Left ventricle myocardium inferior (tissue), 1 donor: Measurements from ENCODE around the gene FGA. TPM values are rescaled to one million over a fixed set of nuclear protein-coding genes. Genes with fewer than 3 reads are reported as not detected.

Source experiments
- DNase-seq: peaks from one replicate; pipeline ENCODE4 v3.0.0-alpha.2; 2020
- H3K27ac ChIP-seq: fragments of 200-600 bp; replicated peaks from 2 replicates; pipeline ENCODE4 v1.8.0; 2021
- H3K27me3 ChIP-seq: fragments of 200-600 bp; 2 replicates; pipeline ENCODE4 v1.8.0; 2021; ENCODE audit warnings: low read depth
- H3K36me3 ChIP-seq: fragments of 200-600 bp; 2 replicates; pipeline ENCODE4 v1.8.0; 2021
- H3K4me1 ChIP-seq: fragments of 200-600 bp; 2 replicates; pipeline ENCODE4 v1.8.0; 2021
- H3K4me3 ChIP-seq: fragments of 200-600 bp; 2 replicates; pipeline ENCODE4 v1.8.0; 2021; ENCODE audit warnings: mild to moderate bottlenecking, moderate library complexity
- H3K9me3 ChIP-seq: fragments of 200-600 bp; replicated peaks from 2 replicates; pipeline ENCODE4 v1.8.0; 2021
- CTCF ChIP-seq: fragments of 200-600 bp; IDR thresholded peaks from 2 replicates; pipeline ENCODE4 v1.8.0; 2021; ENCODE audit warnings: antibody characterized with exemption, mild to moderate bottlenecking, borderline replicate concordance
- intact Hi-C: fragments of 100-400 bp; cut with micrococcal nuclease; formaldehyde crosslinking; loops from one replicate; pipeline ENCODE4 v1.11.0; 2022
- total RNA-seq: library from RNA; stranded (reverse); fragmentation: NEBNext Ultra II Directional; extraction: Animal tissue kit (Norgen Biotek cat#: 25700); gene quantifications from one replicate; pipeline ENCODE4 v1.2.1, GENCODE V29; 2021
- donor health status: DM: no; HTN: yes; CAD: no; lungs with severe emphysema.

Gene FGA
- total RNA-seq, 1 donor from 2014 or later = not detected

- Histone ChIP-seq H3K4me3 (no peak overlapping the region), H3K36me3 (no peaks in the 10 kb centered on the region), H3K27ac (no peak overlapping the region), H3K4me1 (no peaks in the 10 kb centered on the region), H3K9me3 (no peaks in the 10 kb centered on the region), H3K27me3 (peaks cover 11% of the 10 kb centered on the region)
- TF ChIP-seq CTCF = no peak
- DNase-seq = no peak
- intact Hi-C loops = no loop called here
Observed at GRCh38 chr4:154614306-154614705, 23.8 kb upstream of the FGA start.

GRCh38 chr4:154612472-154613414 is 22.2 kb upstream of the FGA start, which contains the start of gene FGG:
Gene FGG, minus strand, starts transcription at chr4:154612656. Its CDS starts 47 bp downstream, at chr4:154612609.
- H3K27ac ChIP-seq = no peak within 1 kb of the TSS
- intact Hi-C loops = no loop called here
- DNase-seq = no peak
- no peaks in the 10 kb centered on the region for H3K4me1 ChIP-seq
- H3K36me3 ChIP-seq = no peaks in the 10 kb centered on the region
- no peak within 1 kb of the TSS for H3K4me3 ChIP-seq
- peaks cover 24% of the 10 kb centered on the region for H3K27me3 ChIP-seq
- no peaks in the 10 kb centered on the region for H3K9me3 ChIP-seq
- TF ChIP-seq CTCF = no peak

GRCh38 chr4:154611833-154612232 is 21.3 kb upstream of the FGA start:
- no peaks in the 10 kb centered on the region for H3K9me3 ChIP-seq
- intact Hi-C loops = no loop called here
- DNase-seq = no peak
- peaks cover 24% of the 10 kb centered on the region for H3K27me3 ChIP-seq
- H3K4me3 ChIP-seq = no peak overlapping the region
- no peaks in the 10 kb centered on the region for H3K36me3 ChIP-seq
- TF ChIP-seq CTCF = no peak
- H3K4me1 ChIP-seq = no peaks in the 10 kb centered on the region
- no peak overlapping the region for H3K27ac ChIP-seq

GRCh38 chr4:154610582-154610981 is 20.0 kb upstream of the FGA start:
- no peak overlapping the region for H3K4me3 ChIP-seq
- no peaks in the 10 kb centered on the region for H3K9me3 ChIP-seq
- no peak for DNase-seq
- intact Hi-C loops = no loop called here
- no peaks in the 10 kb centered on the region for H3K36me3 ChIP-seq
- H3K27ac ChIP-seq = no peak overlapping the region
- no peaks in the 10 kb centered on the region for H3K4me1 ChIP-seq
- no peak for TF ChIP-seq CTCF
- peaks cover 24% of the 10 kb centered on the region for H3K27me3 ChIP-seq

- H3K4me3 ChIP-seq = no peak overlapping the region
- no peaks in the 10 kb centered on the region for H3K4me1 ChIP-seq
- no peak for DNase-seq
- H3K27ac ChIP-seq = no peak overlapping the region
- H3K9me3 ChIP-seq = no peaks in the 10 kb centered on the region
- no peak for TF ChIP-seq CTCF
- peaks cover 24% of the 10 kb centered on the region for H3K27me3 ChIP-seq
- no peaks in the 10 kb centered on the region for H3K36me3 ChIP-seq
- intact Hi-C loops = no loop called here
Observed at GRCh38 chr4:154609532-154609931, 19.0 kb upstream of the FGA start.
